ENCODE data around the gene LYPD6B. TPM values are rescaled to one million over a fixed set of nuclear protein-coding genes. Genes with fewer than 3 reads are reported as not detected.
"Not testable (repeated sequence)": the region's sequence is repeated elsewhere in the genome, so short reads cannot be mapped to it uniquely, and the experiment has no call there.

The LYPD6B gene
- total and polyA plus RNA-seq, 2 donors from 2014 or later, result 9.4 to 17.6 TPM

- TF ChIP-seq, protein P1, sequence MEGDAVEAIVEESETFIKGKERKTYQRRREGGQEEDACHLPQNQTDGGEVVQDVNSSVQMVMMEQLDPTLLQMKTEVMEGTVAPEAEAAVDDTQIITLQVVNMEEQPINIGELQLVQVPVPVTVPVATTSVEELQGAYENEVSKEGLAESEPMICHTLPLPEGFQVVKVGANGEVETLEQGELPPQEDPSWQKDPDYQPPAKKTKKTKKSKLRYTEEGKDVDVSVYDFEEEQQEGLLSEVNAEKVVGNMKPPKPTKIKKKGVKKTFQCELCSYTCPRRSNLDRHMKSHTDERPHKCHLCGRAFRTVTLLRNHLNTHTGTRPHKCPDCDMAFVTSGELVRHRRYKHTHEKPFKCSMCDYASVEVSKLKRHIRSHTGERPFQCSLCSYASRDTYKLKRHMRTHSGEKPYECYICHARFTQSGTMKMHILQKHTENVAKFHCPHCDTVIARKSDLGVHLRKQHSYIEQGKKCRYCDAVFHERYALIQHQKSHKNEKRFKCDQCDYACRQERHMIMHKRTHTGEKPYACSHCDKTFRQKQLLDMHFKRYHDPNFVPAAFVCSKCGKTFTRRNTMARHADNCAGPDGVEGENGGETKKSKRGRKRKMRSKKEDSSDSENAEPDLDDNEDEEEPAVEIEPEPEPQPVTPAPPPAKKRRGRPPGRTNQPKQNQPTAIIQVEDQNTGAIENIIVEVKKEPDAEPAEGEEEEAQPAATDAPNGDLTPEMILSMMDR (IDR thresholded peaks at IDR 0.05; ENCODE audit: borderline replicate concordance, extremely low read depth, insufficient read depth), result no peak
- H3K27ac ChIP-seq (ENCODE audit: low read depth in 2 of 2, low read length in 2 of 2), result no peak overlapping the region
- no peaks in the 10 kb centered on the region for H3K27me3 ChIP-seq (ENCODE audit: control insufficient read depth, insufficient read depth, low read length)
- no peak overlapping the region for H3K4me3 ChIP-seq (ENCODE audit: low read length in 3 of 3)
- DNase-seq (no peak), FAIRE-seq (no peak)
- no peak overlapping the region for H3K9ac ChIP-seq (ENCODE audit: low read length in 3 of 3)
- intact Hi-C loops (cut with DNase I), result no loop called here
- no peaks in the 10 kb centered on the region for H3K4me1 ChIP-seq (ENCODE audit: control insufficient read depth in 2 of 3, insufficient read depth in 2 of 3, low read depth in 1 of 3, low read length in 3 of 3)
- no peaks in the 10 kb centered on the region for H3K36me3 ChIP-seq (ENCODE audit: control insufficient read depth in 2 of 3, insufficient read depth in 3 of 3, low read length in 3 of 3)
- H3K9me3 ChIP-seq (ENCODE audit: control insufficient read depth in 2 of 3, insufficient read depth in 1 of 3, low read length in 3 of 3), result no peaks in the 10 kb centered on the region
These were observed 207.7 kb downstream of the LYPD6B start for GRCh38 chr2:149246186-149246585.

DNA sequence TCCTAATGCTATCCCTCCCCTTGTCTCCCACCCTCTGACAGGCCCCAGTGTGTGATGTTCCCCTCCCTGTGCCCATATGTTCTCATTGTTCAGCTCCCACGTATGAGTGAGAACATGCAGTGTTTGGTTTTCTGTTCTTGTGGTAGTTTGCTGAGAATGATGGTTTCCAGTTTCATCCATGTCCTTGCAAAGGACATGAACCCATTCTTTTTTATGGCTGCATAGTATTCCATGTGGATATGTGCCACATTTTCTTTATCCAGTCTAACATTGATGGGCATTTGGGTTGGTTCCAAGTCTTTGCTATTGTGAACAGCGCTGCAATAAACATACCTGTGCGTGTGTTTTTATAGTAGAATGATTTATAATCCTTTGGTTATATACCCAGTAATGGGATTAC, 212.9 kb downstream of the LYPD6B start:
- H3K9me3 ChIP-seq (ENCODE audit: control insufficient read depth in 2 of 3, insufficient read depth in 1 of 3, low read length in 3 of 3); FAIRE-seq; intact Hi-C loops (cut with DNase I); H3K36me3 ChIP-seq (ENCODE audit: control insufficient read depth in 2 of 3, insufficient read depth in 3 of 3, low read length in 3 of 3); H3K9ac ChIP-seq (ENCODE audit: low read length in 3 of 3); DNase-seq; H3K27ac ChIP-seq (ENCODE audit: low read depth in 2 of 2, low read length in 2 of 2); H3K4me1 ChIP-seq (ENCODE audit: control insufficient read depth in 2 of 3, insufficient read depth in 2 of 3, low read depth in 1 of 3, low read length in 3 of 3); H3K4me3 ChIP-seq (ENCODE audit: low read length in 3 of 3); H3K27me3 ChIP-seq (ENCODE audit: control insufficient read depth, insufficient read depth, low read length): not testable (repeated sequence)

- DNase-seq; FAIRE-seq; H3K9ac ChIP-seq (ENCODE audit: low read length in 3 of 3); H3K36me3 ChIP-seq (ENCODE audit: control insufficient read depth in 2 of 3, insufficient read depth in 3 of 3, low read length in 3 of 3); H3K9me3 ChIP-seq (ENCODE audit: control insufficient read depth in 2 of 3, insufficient read depth in 1 of 3, low read length in 3 of 3); H3K27ac ChIP-seq (ENCODE audit: low read depth in 2 of 2, low read length in 2 of 2); H3K4me3 ChIP-seq (ENCODE audit: low read length in 3 of 3); intact Hi-C loops (cut with DNase I); H3K27me3 ChIP-seq (ENCODE audit: control insufficient read depth, insufficient read depth, low read length); H3K4me1 ChIP-seq (ENCODE audit: control insufficient read depth in 2 of 3, insufficient read depth in 2 of 3, low read depth in 1 of 3, low read length in 3 of 3): not testable (repeated sequence)
These were observed 218.4 kb downstream of the LYPD6B start for GRCh38 chr2:149256877-149257276.

DNA sequence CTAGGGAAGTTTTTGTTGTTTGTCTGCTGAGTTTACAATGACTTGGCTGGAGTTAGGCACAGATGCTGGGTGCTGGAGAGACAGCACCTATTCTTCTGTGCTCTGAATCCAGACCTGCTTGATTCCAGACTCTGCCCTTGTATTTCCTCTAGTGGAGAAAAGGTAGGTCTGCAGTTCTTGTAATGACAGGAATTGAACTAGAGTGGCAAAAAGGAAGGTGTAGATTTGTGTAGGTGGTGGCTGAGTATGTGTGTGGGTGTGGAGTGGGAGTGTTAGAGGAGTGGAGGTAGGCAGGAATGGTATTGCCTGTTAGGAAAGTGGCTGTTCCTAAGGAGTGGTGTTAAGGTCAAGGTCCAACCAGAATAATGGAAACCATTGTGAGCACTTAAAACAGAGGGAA, 220.0 kb downstream of the LYPD6B start:
- Histone ChIP-seq H3K9ac (ENCODE audit: low read length in 3 of 3) (no peak overlapping the region), H3K36me3 (ENCODE audit: control insufficient read depth in 2 of 3, insufficient read depth in 3 of 3, low read length in 3 of 3) (no peaks in the 10 kb centered on the region), H3K4me1 (ENCODE audit: control insufficient read depth in 2 of 3, insufficient read depth in 2 of 3, low read depth in 1 of 3, low read length in 3 of 3) (no peaks in the 10 kb centered on the region), H3K9me3 (ENCODE audit: control insufficient read depth in 2 of 3, insufficient read depth in 1 of 3, low read length in 3 of 3) (no peaks in the 10 kb centered on the region), H3K27ac (ENCODE audit: low read depth in 2 of 2, low read length in 2 of 2) (no peak overlapping the region), H3K27me3 (ENCODE audit: control insufficient read depth, insufficient read depth, low read length) (no peaks in the 10 kb centered on the region), H3K4me3 (ENCODE audit: low read length in 3 of 3) (no peak overlapping the region)
- FAIRE-seq (no peak), DNase-seq (no peak)
- TF ChIP-seq, protein P1 (IDR thresholded peaks at IDR 0.05; ENCODE audit: borderline replicate concordance, extremely low read depth, insufficient read depth), result no peak
- intact Hi-C loops (cut with DNase I), result no loop called here

- Histone ChIP-seq H3K36me3 (ENCODE audit: control insufficient read depth in 2 of 3, insufficient read depth in 3 of 3, low read length in 3 of 3) (no peaks in the 10 kb centered on the region), H3K4me1 (ENCODE audit: control insufficient read depth in 2 of 3, insufficient read depth in 2 of 3, low read depth in 1 of 3, low read length in 3 of 3) (no peaks in the 10 kb centered on the region), H3K4me3 (ENCODE audit: low read length in 3 of 3) (no peak overlapping the region), H3K27ac (ENCODE audit: low read depth in 2 of 2, low read length in 2 of 2) (no peak overlapping the region), H3K27me3 (ENCODE audit: control insufficient read depth, insufficient read depth, low read length) (no peaks in the 10 kb centered on the region), H3K9me3 (ENCODE audit: control insufficient read depth in 2 of 3, insufficient read depth in 1 of 3, low read length in 3 of 3) (no peaks in the 10 kb centered on the region), H3K9ac (ENCODE audit: low read length in 3 of 3) (no peak overlapping the region)
- DNase-seq, result no peak
- intact Hi-C loops (cut with DNase I), result no loop called here
- no peak for FAIRE-seq
- TF ChIP-seq, protein P1 (IDR thresholded peaks at IDR 0.05; ENCODE audit: borderline replicate concordance, extremely low read depth, insufficient read depth), result no peak
These were observed 220.6 kb downstream of the LYPD6B start for GRCh38 chr2:149259136-149259535.

Data from kidney (tissue), 14 donors.